Measurements from ENCODE around the gene GHSR. TPM values are rescaled to one million over a fixed set of nuclear protein-coding genes. Genes with fewer than 3 reads are reported as not detected.

Gene GHSR
- polyA plus RNA-seq, 1 of the 3 experiments (the other 2 are of a cell fraction): not detected

DNA sequence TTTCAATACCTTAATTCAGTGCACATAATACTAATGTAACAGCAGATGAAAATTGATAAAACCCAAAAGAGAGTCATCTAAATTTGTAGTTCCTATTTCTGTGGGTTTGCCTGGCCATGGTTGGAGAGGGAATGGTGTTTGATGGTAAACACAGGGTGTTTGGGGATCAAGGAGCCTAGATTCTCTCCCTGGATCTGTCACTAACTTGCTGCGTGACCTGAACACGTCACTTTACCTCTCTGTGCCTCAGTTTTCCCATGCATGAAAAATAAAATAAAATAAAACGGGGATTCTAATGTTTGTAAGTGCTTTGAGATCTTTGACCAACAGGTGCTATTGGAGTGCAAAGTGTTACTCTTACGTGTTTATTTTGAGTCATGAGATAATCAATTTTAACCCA is 49.8 kb downstream of the GHSR start:
- no peak for TF ChIP-seq TAF1 (IDR thresholded peaks at IDR 0.05; ENCODE audit: borderline replicate concordance, low read depth, low read length)
- TF ChIP-seq SMC3 (IDR thresholded peaks at IDR 0.05; ENCODE audit: low read depth, low read length): no peak
- TF ChIP-seq SIN3A (IDR thresholded peaks at IDR 0.05; ENCODE audit: borderline replicate concordance, low read depth, low read length): no peak
- no peak for TF ChIP-seq CHD2 (IDR thresholded peaks at IDR 0.05; ENCODE audit: low read length, partially characterized antibody)
- no peak for TF ChIP-seq JUND (IDR thresholded peaks at IDR 0.05)
- no peak for TF ChIP-seq YY1 (IDR thresholded peaks at IDR 0.05; ENCODE audit: low read depth)
- no peak for TF ChIP-seq USF2 (IDR thresholded peaks at IDR 0.05; ENCODE audit: borderline replicate concordance, low read depth, low read length)
- TF ChIP-seq NRF1 (IDR thresholded peaks at IDR 0.05; ENCODE audit: low read depth, low read length): no peak
- no peak for TF ChIP-seq TEAD4 (IDR thresholded peaks at IDR 0.05; ENCODE audit: borderline replicate concordance, insufficient read depth)
- TF ChIP-seq PBX3 (IDR thresholded peaks at IDR 0.05): no peak
- no peak for TF ChIP-seq USF1 (IDR thresholded peaks at IDR 0.05; ENCODE audit: borderline replicate concordance, low read depth)
- TF ChIP-seq RXRA (IDR thresholded peaks at IDR 0.05; ENCODE audit: borderline replicate concordance, low read depth): no peak
- no peak for TF ChIP-seq TCF12 (IDR thresholded peaks at IDR 0.05)
- no peak for TF ChIP-seq EP300 (IDR thresholded peaks at IDR 0.05; ENCODE audit: borderline replicate concordance in 1 of 2, low read depth in 1 of 2, low read length in 1 of 2)
- TF ChIP-seq ELF1 (IDR thresholded peaks at IDR 0.05): no peak
- TF ChIP-seq NFIC (IDR thresholded peaks at IDR 0.05; ENCODE audit: borderline replicate concordance): no peak
- TF ChIP-seq FOSL2 (IDR thresholded peaks at IDR 0.05; ENCODE audit: borderline replicate concordance, low read depth): no peak
- Histone ChIP-seq H3K9ac (no peak overlapping the region), H3K9me3 (no peaks in the 10 kb centered on the region), H3K27me3 (ENCODE audit: insufficient read depth) (no peaks in the 10 kb centered on the region), H3K4me3 (ENCODE audit: low read depth in 2 of 2, low read length in 1 of 2) (no peak overlapping the region), H4K20me1 (ENCODE audit: insufficient read depth) (no peaks in the 10 kb centered on the region), H3K9me2 (no peaks in the 10 kb centered on the region), H3K36me3 (replicated peaks in 1 of 2; ENCODE audit: control insufficient read depth in 1 of 2, insufficient read depth in 2 of 2, low read length in 1 of 2) (peaks cover 37 to 65% of the 10 kb centered on the region in 2 experiments), H2AFZ (ENCODE audit: low read depth) (no peak overlapping the region), H3F3A (replicated peaks; ENCODE audit: insufficient read depth) (peaks cover 7% of the 10 kb centered on the region), H3K4me1 (ENCODE audit: control insufficient read depth in 1 of 2, insufficient read depth in 2 of 2, low read depth in 1 of 2, low read length in 1 of 2) (no peaks in the 10 kb centered on the region), H3K79me2 (ENCODE audit: insufficient read depth) (peaks cover 3% of the 10 kb centered on the region; the same call in 1 of the 2 replicates), H3K4me2 (no peak overlapping the region), H3K27ac (ENCODE audit: low read depth in 2 of 2, low read length in 1 of 2) (no peak overlapping the region)
- no peak for DNase-seq
- CTCF ChIA-PET: interaction anchor here (0.6 to 1.0 kb wide), 2 partner anchors 9 to 12 kb away, joined by 3 to 4 read pairs; no protein-coding TSS in a partner anchor
- POLR2A ChIA-PET: no interaction called here
- WGBS (ENCODE audit: low lambda C conversion rate): 95% methylated on average over 4 of the region's 4 CpGs

Measured in SK-N-SH (cell line).